WERI-Rb-1 (cell line): ENCODE data around the gene CIPC.

Source experiments
- DNase-seq: peaks from one replicate; pipeline ENCODE4 v3.0.0-alpha.2; 2020
- H3K27ac ChIP-seq: fragments of 250-450 bp; sonication (Bioruptor Pico); 2 replicates; pipeline ENCODE4 v1.5.1; 2020; ENCODE audit warnings: mild to moderate bottlenecking, moderate library complexity
- H3K27me3 ChIP-seq: fragments of 250-450 bp; sonication (Bioruptor Pico); 2 replicates; pipeline ENCODE4 v1.5.1; 2021; ENCODE audit warnings: mild to moderate bottlenecking, low read depth, moderate library complexity; ENCODE audit not compliant: insufficient read depth, severe bottlenecking
- H3K36me3 ChIP-seq: fragments of 250-450 bp; sonication (Bioruptor Pico); 2 replicates; pipeline ENCODE4 v1.5.1; 2020; ENCODE audit warnings: mild to moderate bottlenecking, moderate library complexity
- H3K4me3 ChIP-seq: 2 replicates; pipeline ENCODE4 v1.5.1; 2011; ENCODE audit warnings: low read depth, mild to moderate bottlenecking, control low read depth, low read length
- H3K9me3 ChIP-seq: fragments of 250-450 bp; sonication (Bioruptor Pico); 2 replicates; pipeline ENCODE4 v1.5.1; 2021; ENCODE audit warnings: mild to moderate bottlenecking, moderate library complexity; ENCODE audit not compliant: severe bottlenecking
- CTCF ChIP-seq: IDR thresholded peaks from 2 replicates; pipeline ENCODE4 v1.5.1; 2011; ENCODE audit warnings: low read depth, mild to moderate bottlenecking, control low read depth, inconsistent platforms, low read length

Gene CIPC

GRCh38 chr14:77077040-77077439 is 21.0 kb upstream of the CIPC start:
- no peak for DNase-seq
- H3K27ac ChIP-seq, result no peak overlapping the region
- no peaks in the 10 kb centered on the region for H3K36me3 ChIP-seq
- H3K4me3 ChIP-seq, result no peak overlapping the region
- H3K27me3 ChIP-seq, result no peaks in the 10 kb centered on the region
- H3K9me3 ChIP-seq, result no peaks in the 10 kb centered on the region
- TF ChIP-seq CTCF, result no peak

- Histone ChIP-seq H3K27me3 (no peaks in the 10 kb centered on the region), H3K27ac (no peak overlapping the region), H3K9me3 (no peaks in the 10 kb centered on the region), H3K36me3 (no peaks in the 10 kb centered on the region), H3K4me3 (no peak overlapping the region)
- DNase-seq, result no peak
- TF ChIP-seq CTCF, result no peak
Observed at GRCh38 chr14:77082356-77082755, 15.7 kb upstream of the CIPC start.

- Histone ChIP-seq H3K27ac (no peak overlapping the region), H3K36me3 (no peaks in the 10 kb centered on the region), H3K4me3 (no peak overlapping the region), H3K27me3 (no peaks in the 10 kb centered on the region), H3K9me3 (no peaks in the 10 kb centered on the region)
- DNase-seq, result no peak
- TF ChIP-seq CTCF, result no peak
Observed at GRCh38 chr14:77083082-77083481, 15.0 kb upstream of the CIPC start.

- no peaks in the 10 kb centered on the region for H3K9me3 ChIP-seq
- H3K4me3 ChIP-seq, result no peak overlapping the region
- no peaks in the 10 kb centered on the region for H3K36me3 ChIP-seq
- DNase-seq, result no peak
- H3K27ac ChIP-seq, result no peak overlapping the region
- no peak for TF ChIP-seq CTCF
- H3K27me3 ChIP-seq, result no peaks in the 10 kb centered on the region
Observed at GRCh38 chr14:77084985-77085384, 13.1 kb upstream of the CIPC start.

GRCh38 chr14:77085538-77085937 is 12.5 kb upstream of the CIPC start:
- TF ChIP-seq CTCF, result no peak
- no peak for DNase-seq
- Histone ChIP-seq H3K36me3 (no peaks in the 10 kb centered on the region), H3K9me3 (no peaks in the 10 kb centered on the region), H3K27ac (no peak overlapping the region), H3K4me3 (no peak overlapping the region), H3K27me3 (no peaks in the 10 kb centered on the region)

- Histone ChIP-seq H3K27me3 (no peaks in the 10 kb centered on the region), H3K27ac (no peak overlapping the region), H3K9me3 (peaks cover 2% of the 10 kb centered on the region), H3K36me3 (no peaks in the 10 kb centered on the region), H3K4me3 (no peak overlapping the region)
- TF ChIP-seq CTCF, result no peak
- no peak for DNase-seq
Observed at GRCh38 chr14:77086017-77086727, 11.9 kb upstream of the CIPC start.
